GM10248 (cell line): ENCODE measurements around the gene LRP1.

ENCODE experiments used
- CTCF ChIA-PET: fragments of 300-600 bp; sonication (Branson Sonifier 250); formaldehyde crosslinking; extraction: SDS; loops from one replicate; lab custom pipeline; 2021; ENCODE audit warnings: antibody characterized with exemption; lab: Yijun Ruan, JAX
- POLR2A ChIA-PET: fragments of 350-650 bp; sonication (Branson Sonifier 250); formaldehyde crosslinking; extraction: SDS; loops from one replicate; lab custom pipeline; 2020; ENCODE audit warnings: antibody characterized with exemption; lab: Yijun Ruan, JAX
- DNase-seq: peaks from one replicate; pipeline ENCODE4 v3.0.0; 2012; ENCODE audit errors: extremely low spot score
- TF ChIP-seq, protein P1 (sequence below): IDR thresholded peaks from 2 replicates; pipeline ENCODE4 v1.5.1; 2012; ENCODE audit warnings: mild to moderate bottlenecking, low read depth; ENCODE audit errors: extremely low read depth, missing control alignments, control extremely low read depth

Gene LRP1

GRCh38 chr12:57127726-57128518, at the start of gene LRP1:
Gene LRP1, plus strand, starts transcription at chr12:57128483. Its CDS starts 482 bp downstream, at chr12:57128965.
- POLR2A ChIA-PET, result interaction anchor here (0.5 to 0.9 kb wide), 5 partner anchors 16 to 101 kb away, joined by 4 to 6 read pairs (median 4); no protein-coding TSS in a partner anchor
- TF ChIP-seq, protein P1, sequence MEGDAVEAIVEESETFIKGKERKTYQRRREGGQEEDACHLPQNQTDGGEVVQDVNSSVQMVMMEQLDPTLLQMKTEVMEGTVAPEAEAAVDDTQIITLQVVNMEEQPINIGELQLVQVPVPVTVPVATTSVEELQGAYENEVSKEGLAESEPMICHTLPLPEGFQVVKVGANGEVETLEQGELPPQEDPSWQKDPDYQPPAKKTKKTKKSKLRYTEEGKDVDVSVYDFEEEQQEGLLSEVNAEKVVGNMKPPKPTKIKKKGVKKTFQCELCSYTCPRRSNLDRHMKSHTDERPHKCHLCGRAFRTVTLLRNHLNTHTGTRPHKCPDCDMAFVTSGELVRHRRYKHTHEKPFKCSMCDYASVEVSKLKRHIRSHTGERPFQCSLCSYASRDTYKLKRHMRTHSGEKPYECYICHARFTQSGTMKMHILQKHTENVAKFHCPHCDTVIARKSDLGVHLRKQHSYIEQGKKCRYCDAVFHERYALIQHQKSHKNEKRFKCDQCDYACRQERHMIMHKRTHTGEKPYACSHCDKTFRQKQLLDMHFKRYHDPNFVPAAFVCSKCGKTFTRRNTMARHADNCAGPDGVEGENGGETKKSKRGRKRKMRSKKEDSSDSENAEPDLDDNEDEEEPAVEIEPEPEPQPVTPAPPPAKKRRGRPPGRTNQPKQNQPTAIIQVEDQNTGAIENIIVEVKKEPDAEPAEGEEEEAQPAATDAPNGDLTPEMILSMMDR, result no peak
- CTCF ChIA-PET, result interaction anchor here (0.7 to 14.5 kb wide), 12 partner anchors 8 to 115 kb away, joined by 3 to 159 read pairs (median 4); partner anchors contain the start of gene STAT6
- peak; percentile 89 for DNase-seq

- ChIA-PET CTCF (interaction anchor here (0.8 to 7.7 kb wide), 17 partner anchors 9 to 163 kb away, joined by 3 to 48 read pairs (median 3); partner anchors contain the start of gene STAT6), POLR2A (interaction anchor here (0.6 to 1.4 kb wide), 12 partner anchors 9 to 360 kb away, joined by 3 to 15 read pairs (median 4); partner anchors contain the start of gene STAT6)
- TF ChIP-seq, protein P1, result no peak
- DNase-seq, result peak; percentile 96
These were observed 49.5 kb upstream of the LRP1 start, which contains the start of gene NEMP1 for GRCh38 chr12:57078519-57079404. Gene NEMP1, minus strand, starts transcription at chr12:57078791. Its CDS starts 46 bp downstream, at chr12:57078745.

DNA sequence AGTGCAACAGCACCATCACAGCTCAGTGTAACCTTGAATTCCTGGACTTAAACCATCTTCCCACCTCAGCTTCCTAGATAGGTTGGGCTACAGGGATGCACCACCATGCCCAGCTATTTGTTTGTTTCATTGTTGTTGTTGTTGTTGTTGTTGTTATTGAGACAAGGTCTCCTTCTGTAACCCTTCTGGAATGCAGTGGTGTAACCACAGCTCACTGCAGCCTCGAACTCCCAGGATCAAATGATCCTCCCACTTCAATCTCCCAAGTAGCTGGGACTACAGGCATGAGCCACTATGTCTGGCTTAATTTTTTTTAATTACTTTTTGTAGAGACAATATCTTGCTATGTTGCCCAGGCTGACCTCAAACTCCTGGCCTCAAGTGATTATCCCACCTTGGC, 48.5 kb upstream of the LRP1 start:
- DNase-seq, result no peak
- ChIA-PET CTCF (interaction anchor here (1.0 to 7.7 kb wide), 12 partner anchors 10 to 162 kb away, joined by 3 to 48 read pairs (median 3); partner anchors contain the start of gene STAT6), POLR2A (interaction anchor here (1.4 kb wide), 2 partner anchors 8 to 15 kb away, joined by 5 to 15 read pairs; no protein-coding TSS in a partner anchor)
- TF ChIP-seq, protein P1, result no peak

DNA sequence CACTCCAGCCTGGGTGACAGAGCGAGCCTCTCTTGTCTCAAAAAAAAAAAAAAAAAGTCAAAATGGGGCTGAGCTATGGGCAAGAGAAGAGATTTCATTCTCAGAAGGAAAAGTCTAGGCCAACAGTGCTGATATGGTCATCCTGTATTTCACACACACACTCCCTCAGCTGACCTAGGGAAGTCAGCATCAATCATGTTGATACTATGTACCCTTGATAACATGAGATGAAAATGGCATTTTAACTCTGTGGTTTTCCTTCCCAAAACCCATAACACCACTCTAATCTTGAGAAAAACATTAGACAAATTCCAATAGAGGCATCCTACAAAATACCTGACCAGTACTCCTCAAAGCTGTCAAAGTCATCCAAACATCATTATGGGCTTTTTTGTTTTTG, 47.4 kb upstream of the LRP1 start:
- TF ChIP-seq, protein P1, result no peak

DNA sequence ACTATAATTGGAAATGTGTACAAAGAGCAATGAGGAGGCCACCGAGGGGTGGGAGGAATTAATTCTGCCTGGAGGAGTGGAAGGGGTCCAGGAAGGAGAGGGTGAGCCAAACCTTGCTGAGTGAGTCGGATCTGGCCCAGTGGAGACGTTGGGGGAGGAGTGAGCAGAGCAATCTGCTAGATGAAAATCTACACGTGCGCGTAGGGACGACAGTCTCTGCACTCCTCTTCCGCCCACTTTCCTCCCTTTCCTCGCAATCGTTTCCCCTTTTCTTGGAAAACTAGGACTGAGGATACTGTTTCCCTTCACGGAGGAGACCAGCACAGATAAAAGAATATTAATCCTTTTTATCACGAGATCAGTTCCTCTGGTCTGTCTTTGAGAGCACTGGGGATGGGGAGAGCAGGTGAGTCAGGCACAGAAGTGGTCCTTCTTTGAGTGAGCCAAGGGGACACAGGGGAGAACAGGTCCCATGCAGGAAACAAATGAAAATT, 42.2 kb upstream of the LRP1 start:
- peak; percentile 17 for DNase-seq
- ChIA-PET CTCF (interaction anchor here (3.2 to 16.3 kb wide), 3 partner anchors 16 to 26 kb away, joined by 12 to 213 read pairs (median 48); partner anchors contain the start of gene STAT6), POLR2A (interaction anchor here (1.0 kb wide), 1 partner anchor 26 kb away, joined by 3 read pairs; no protein-coding TSS in a partner anchor)
- TF ChIP-seq, protein P1, result no peak

More for the DNA sequence above, 47.4 kb upstream of the LRP1 start:
- POLR2A ChIA-PET, result interaction anchor here (0.6 to 1.2 kb wide), 4 partner anchors 13 to 645 kb away, joined by 3 to 6 read pairs (median 3); no protein-coding TSS in a partner anchor
- CTCF ChIA-PET, result interaction anchor here (4.6 to 7.7 kb wide), 2 partner anchors 11 to 30 kb away, joined by 33 to 48 read pairs; partner anchors contain the start of gene STAT6
- DNase-seq, result no peak
